SH-SY5Y (cell line): ENCODE results near the gene TTC1.

ENCODE experiments used
- GATA2 ChIP-seq: IDR thresholded peaks from 2 replicates; pipeline ENCODE4 v1.6.1; 2011; ENCODE audit warnings: mild to moderate bottlenecking, low read depth, low read length
- GATA3 ChIP-seq: IDR thresholded peaks from 2 replicates; pipeline ENCODE4 v1.6.1; 2011; ENCODE audit warnings: low read depth, mild to moderate bottlenecking, low read length, moderate library complexity

GRCh38 chr5:159995907-159996306 is 13.0 kb upstream of the TTC1 start:
- TF ChIP-seq GATA2 (no peak), GATA3 (no peak)
